GM23338 (cell line): ENCODE data around the gene AKIP1. TPM values are rescaled to one million over a fixed set of nuclear protein-coding genes. Genes with fewer than 3 reads are reported as not detected.
A peak's percentile ranks its signal among the peaks of the same experiment; 100 is the strongest.
"Not testable (repeated sequence)": the region's sequence is repeated elsewhere in the genome, so short reads cannot be mapped to it uniquely, and the experiment has no call there.

Experiments used
- ATAC-seq: fragments of 200-7000 bp; cut with Tn5 transposase; 3 replicates; pipeline ENCODE4 v1.9.1; 2020
- DNase-seq: peaks from one replicate; pipeline ENCODE4 v3.0.0-alpha.2; 2015; ENCODE audit warnings: low spot score
- H2AFZ ChIP-seq: fragments of 200-600 bp; sonication (generic); 2 replicates; pipeline ENCODE4 v1.8.0; 2016; ENCODE audit warnings: antibody characterized with exemption, mild to moderate bottlenecking, moderate library complexity
- H3F3A ChIP-seq: fragments of 200-600 bp; sonication (generic); replicated peaks from 2 replicates; pipeline ENCODE4 v1.8.0; 2017; ENCODE audit warnings: antibody characterized with exemption, mixed run types, low read depth
- H3K27ac ChIP-seq: fragments of 200-600 bp; sonication (generic); 2 replicates; pipeline ENCODE4 v1.6.1; 2016; ENCODE audit warnings: low read depth
- H3K27me3 ChIP-seq: fragments of 200-600 bp; sonication (generic); 2 replicates; pipeline ENCODE4 v1.8.0; 2016; ENCODE audit warnings: mild to moderate bottlenecking, mixed run types, moderate library complexity; ENCODE audit not compliant: insufficient read depth
- H3K36me3 ChIP-seq: fragments of 200-600 bp; sonication (generic); 2 replicates; pipeline ENCODE4 v1.8.0; 2016; ENCODE audit warnings: mild to moderate bottlenecking; ENCODE audit not compliant: insufficient read depth
- H3K4me1 ChIP-seq: fragments of 200-600 bp; sonication (generic); 2 replicates; pipeline ENCODE4 v1.8.0; 2016; ENCODE audit warnings: mild to moderate bottlenecking, moderate library complexity; ENCODE audit not compliant: insufficient read depth
- H3K4me2 ChIP-seq: fragments of 200-600 bp; sonication (generic); 2 replicates; pipeline ENCODE4 v1.7.1; 2017; ENCODE audit warnings: mixed run types
- H3K4me3 ChIP-seq: fragments of 200-600 bp; sonication (generic); 2 replicates; pipeline ENCODE4 v1.6.1; 2016; ENCODE audit warnings: mixed run types
- H3K79me2 ChIP-seq: fragments of 200-600 bp; sonication (generic); replicated peaks from 2 replicates; pipeline ENCODE4 v1.8.0; 2017; ENCODE audit warnings: mild to moderate bottlenecking; ENCODE audit not compliant: insufficient read depth
- H3K9me2 ChIP-seq: fragments of 200-600 bp; sonication (generic); 2 replicates; pipeline ENCODE4 v1.8.0; 2017; ENCODE audit not compliant: insufficient read depth
- H4K20me1 ChIP-seq: fragments of 200-600 bp; sonication (generic); replicated peaks from 2 replicates; pipeline ENCODE4 v1.8.0; 2017; ENCODE audit warnings: mild to moderate bottlenecking; ENCODE audit not compliant: insufficient read depth
- H3K27ac Mint-ChIP-seq: 2 replicates; pipeline ENCODE4 v1.8.0; 2020; ENCODE audit warnings: inconsistent platforms, mild to moderate bottlenecking, moderate library complexity, mixed read lengths
- H3K27me3 Mint-ChIP-seq: 3 replicates; pipeline ENCODE4 v1.8.0; 2022; ENCODE audit warnings: low read depth, mild to moderate bottlenecking, moderate library complexity, mixed read lengths, inconsistent platforms; ENCODE audit not compliant: insufficient read depth, poor library complexity
- H3K36me3 Mint-ChIP-seq: 3 replicates; pipeline ENCODE4 v1.8.0; 2021; ENCODE audit warnings: low read depth, mild to moderate bottlenecking, inconsistent platforms, moderate library complexity, mixed read lengths
- H3K4me1 Mint-ChIP-seq: 3 replicates; pipeline ENCODE4 v1.8.0; 2020; ENCODE audit warnings: mild to moderate bottlenecking, inconsistent platforms, mixed read lengths
- H3K4me3 Mint-ChIP-seq: 3 replicates; pipeline ENCODE4 v1.8.0; 2021; ENCODE audit warnings: moderate library complexity, mild to moderate bottlenecking, inconsistent platforms, mixed read lengths
- H3K9me3 Mint-ChIP-seq: 3 replicates; pipeline ENCODE4 v1.8.0; 2020; ENCODE audit warnings: moderate library complexity, mild to moderate bottlenecking, inconsistent platforms, mixed read lengths
- CREB1 ChIP-seq: fragments of 250-450 bp; sonication (Bioruptor Pico); IDR thresholded peaks from 2 replicates; pipeline ENCODE4 v1.5.0; 2020; ENCODE audit warnings: low read depth, mild to moderate bottlenecking, moderate library complexity
- CTCF ChIP-seq, 2 experiments: fragments of 200-600 bp in 1 of 2; sonication (generic) in 1 of 2; conservative IDR thresholded peaks; 2 replicates each; pipeline versions ENCODE4 v1.5.1 to v1.6.1; 2016 to 2017; ENCODE audit warnings: antibody characterized with exemption in 2 of 2, low read depth in 2 of 2, mild to moderate bottlenecking in 2 of 2, moderate library complexity in 1 of 2
- EZH2 ChIP-seq: fragments of 200-600 bp; sonication (generic); IDR thresholded peaks from one replicate; pipeline ENCODE4 v1.8.0; 2017; ENCODE audit warnings: antibody characterized with exemption, mild to moderate bottlenecking, low read depth; ENCODE audit not compliant: unreplicated experiment
- ZNF114 ChIP-seq: fragments of 250-450 bp; sonication (Bioruptor Pico); IDR thresholded peaks from 2 replicates; pipeline ENCODE4 v1.5.0; 2020; ENCODE audit warnings: mild to moderate bottlenecking, moderate library complexity
- polyA plus RNA-seq: library from polyadenylated mRNA; unstranded; fragments of >200 nt; fragmentation: Nextera tagmentation; extraction: Ambion mirVana; gene quantifications from 2 replicates; pipeline ENCODE4 v1.2.1, GENCODE V29; 2016
- total RNA-seq: library from RNA; depleted of rRNA; stranded (reverse); fragments of >200 nt; shearing (Covaris generic); gene quantifications from 2 replicates; pipeline ENCODE4 v1.2.3, GENCODE V29; 2014

The AKIP1 gene
- total and polyA plus RNA-seq, 2 experiments from 2014 or later: 11.1 to 14.0 TPM

- H4K20me1 ChIP-seq: no peaks in the 10 kb centered on the region
- Mint-ChIP-seq H3K27me3 (peaks cover 8% of the 10 kb centered on the region), H3K4me1 (peaks cover 25% of the 10 kb centered on the region), H3K36me3 (no peaks in the 10 kb centered on the region), H3K9me3 (no peaks in the 10 kb centered on the region), H3K4me3 (no peak overlapping the region), H3K27ac (no peak overlapping the region)
- no peak overlapping the region for H3K27ac ChIP-seq
- no peak overlapping the region for H3K4me3 ChIP-seq
- no peaks in the 10 kb centered on the region for H3K27me3 ChIP-seq
- H2AFZ ChIP-seq: peak overlapping the region; percentile 86; the same call in 1 of the 2 replicates
- no peaks in the 10 kb centered on the region for H3K36me3 ChIP-seq
- peaks cover 5% of the 10 kb centered on the region; the same call in 1 of the 2 replicates for H3K4me1 ChIP-seq
- H3K9me2 ChIP-seq: no peaks in the 10 kb centered on the region
- no peaks in the 10 kb centered on the region for H3K79me2 ChIP-seq
- DNase-seq: peak; percentile 57
- TF ChIP-seq EZH2 (no peak), CTCF (conservative IDR thresholded peaks at IDR 0.05; ENCODE audit: low read depth in 2 of 2) (peak; percentile 55 to 70)
- no peak overlapping the region for H3K4me2 ChIP-seq
- no peaks in the 10 kb centered on the region for H3F3A ChIP-seq
- ATAC-seq: peak; percentile 78
Measured at GRCh38 chr11:8933931-8934330, 22.9 kb downstream of the AKIP1 start.

- H3K4me2 ChIP-seq: no peak overlapping the region
- H3K4me3 ChIP-seq: no peak overlapping the region
- DNase-seq (peak; percentile 38), ATAC-seq (peak; percentile 11; the same call in 2 of the 3 replicates)
- H3K27me3 Mint-ChIP-seq: peaks cover 8% of the 10 kb centered on the region
- H3K4me3 Mint-ChIP-seq: no peak overlapping the region
- TF ChIP-seq ZNF114 (no peak), EZH2 (no peak), CTCF (conservative IDR thresholded peaks at IDR 0.05; ENCODE audit: low read depth in 2 of 2) (no peak), CREB1 (no peak)
- peaks cover 5% of the 10 kb centered on the region; the same call in 1 of the 2 replicates for H3K4me1 ChIP-seq
- H3K27ac Mint-ChIP-seq: peak overlapping the region; percentile 11; the same call in 1 of the 2 replicates
- H3F3A ChIP-seq: no peaks in the 10 kb centered on the region
- H3K9me3 Mint-ChIP-seq: no peaks in the 10 kb centered on the region
- no peaks in the 10 kb centered on the region for H3K79me2 ChIP-seq
- H2AFZ ChIP-seq: no peak overlapping the region; the same call in 1 of the 2 replicates
- no peaks in the 10 kb centered on the region for H3K9me2 ChIP-seq
- no peak overlapping the region for H3K27ac ChIP-seq
- H3K4me1 Mint-ChIP-seq: peaks cover 25% of the 10 kb centered on the region
- H4K20me1 ChIP-seq: no peaks in the 10 kb centered on the region
- H3K36me3 Mint-ChIP-seq: no peaks in the 10 kb centered on the region
- no peaks in the 10 kb centered on the region for H3K27me3 ChIP-seq
- H3K36me3 ChIP-seq: no peaks in the 10 kb centered on the region
Measured at GRCh38 chr11:8934742-8935488, 23.9 kb downstream of the AKIP1 start.

- H3K4me1 Mint-ChIP-seq: peaks cover 25% of the 10 kb centered on the region
- H4K20me1 ChIP-seq, H3K36me3 Mint-ChIP-seq, H3K4me3 ChIP-seq, H3K27ac Mint-ChIP-seq, DNase-seq, H3K9me3 Mint-ChIP-seq, H3K27me3 ChIP-seq, ATAC-seq, H3F3A ChIP-seq, H3K36me3 ChIP-seq, H3K4me3 Mint-ChIP-seq, H3K27ac ChIP-seq, H3K79me2 ChIP-seq, H3K9me2 ChIP-seq, H2AFZ ChIP-seq, H3K4me1 ChIP-seq, H3K27me3 Mint-ChIP-seq, H3K4me2 ChIP-seq: not testable (repeated sequence)
Measured at GRCh38 chr11:8935789-8936188, 24.8 kb downstream of the AKIP1 start.
